Non-pigmented ciliary epithelial cell (primary cell): ENCODE measurements around the gene SCAF8.
A peak's percentile ranks its signal among the peaks of the same experiment; 100 is the strongest.

Experiments used
- DNase-seq: peaks from one replicate; pipeline ENCODE4 v3.0.0-alpha.2; 2010; ENCODE audit warnings: low read depth

Gene SCAF8

GRCh38 chr6:154841109-154841508 is 107.9 kb downstream of the SCAF8 start:
- DNase-seq = no peak

- DNase-seq = no peak
Measured at GRCh38 chr6:154842833-154843232, 109.6 kb downstream of the SCAF8 start.

- no peak for DNase-seq
Measured at GRCh38 chr6:154847318-154847717, 114.1 kb downstream of the SCAF8 start.

DNA sequence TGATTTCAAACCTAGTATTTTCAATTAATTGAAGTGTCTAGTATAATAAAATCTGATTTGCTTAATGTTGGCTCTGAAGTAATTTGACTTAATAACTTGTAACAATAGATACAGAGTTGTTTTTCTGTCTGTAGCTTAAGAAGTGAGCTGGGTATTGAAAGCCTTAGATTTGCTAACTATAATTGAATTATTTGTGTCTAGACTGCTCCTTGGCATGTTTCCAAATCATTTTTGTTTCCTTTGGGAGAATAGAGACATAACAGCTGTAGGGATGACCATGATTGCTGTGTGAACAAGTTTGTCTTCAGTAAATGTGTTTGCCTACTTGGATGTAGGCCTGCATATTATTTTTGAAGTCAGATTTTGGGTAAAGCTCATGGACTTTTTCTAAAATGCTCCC is 115.4 kb downstream of the SCAF8 start:
- DNase-seq = no peak

DNA sequence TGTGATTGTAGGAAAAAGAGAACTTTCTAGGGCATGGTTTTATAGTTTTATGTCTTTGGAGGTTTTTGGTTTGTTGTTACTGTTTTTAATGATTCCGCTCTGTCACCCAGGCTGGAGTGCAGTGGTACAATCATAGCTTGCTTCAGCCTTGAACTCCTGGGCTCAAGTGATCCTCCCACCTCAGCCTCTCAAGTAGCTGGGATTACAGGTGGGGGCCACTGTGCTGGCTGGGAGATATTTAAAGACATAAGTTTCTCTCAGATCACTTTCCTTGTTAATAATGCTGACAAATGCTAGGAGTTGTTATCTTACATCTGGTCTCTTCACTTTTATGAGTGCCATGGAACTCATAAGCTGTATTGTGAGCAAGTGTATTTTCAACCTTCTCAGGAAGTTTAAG is 116.3 kb downstream of the SCAF8 start:
- DNase-seq = no peak

DNA sequence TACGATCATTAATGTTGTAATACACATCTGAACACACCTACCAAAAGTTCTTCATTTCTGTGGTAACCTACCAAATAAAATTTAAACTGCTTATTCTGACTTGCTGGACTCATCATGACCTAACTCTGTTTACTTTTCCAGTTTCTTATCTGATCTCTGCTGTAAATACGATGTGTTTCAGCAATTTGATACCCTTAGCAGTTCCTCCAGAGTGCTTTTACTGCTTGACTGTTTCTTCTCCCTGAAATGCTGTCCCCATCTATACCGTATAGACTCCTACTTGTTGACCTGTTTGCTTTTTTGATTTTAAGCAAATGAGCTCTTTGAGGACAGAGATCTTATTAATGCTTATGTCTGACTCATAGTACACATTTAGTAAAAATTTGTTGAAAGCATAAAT is 119.5 kb downstream of the SCAF8 start:
- peak; percentile 31 for DNase-seq

GRCh38 chr6:154857529-154857928 is 124.3 kb downstream of the SCAF8 start:
- DNase-seq = no peak

DNA sequence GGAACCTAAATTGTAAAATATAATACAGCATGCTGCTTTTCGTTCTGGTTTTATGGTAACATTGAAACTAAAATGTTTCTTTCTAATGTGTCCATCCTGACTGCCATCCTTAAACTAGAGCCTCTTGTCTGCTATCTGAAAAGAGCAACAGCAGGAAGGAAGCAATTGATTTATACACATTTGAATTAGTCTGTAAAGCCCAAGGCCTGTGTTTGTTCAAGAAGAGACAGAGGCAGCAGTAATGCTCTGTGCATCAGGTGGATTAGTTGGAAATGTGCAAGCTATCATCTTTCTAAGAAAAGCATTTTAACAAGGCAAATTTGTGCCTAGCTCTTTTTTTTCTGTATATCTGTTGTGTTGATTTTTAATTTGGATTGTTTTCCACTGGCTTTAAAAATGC is 128.6 kb downstream of the SCAF8 start:
- DNase-seq = no peak

GRCh38 chr6:154862536-154862935 is 129.3 kb downstream of the SCAF8 start:
- no peak for DNase-seq

- no peak for DNase-seq
Measured at GRCh38 chr6:154864066-154864430, 130.8 kb downstream of the SCAF8 start.

DNA sequence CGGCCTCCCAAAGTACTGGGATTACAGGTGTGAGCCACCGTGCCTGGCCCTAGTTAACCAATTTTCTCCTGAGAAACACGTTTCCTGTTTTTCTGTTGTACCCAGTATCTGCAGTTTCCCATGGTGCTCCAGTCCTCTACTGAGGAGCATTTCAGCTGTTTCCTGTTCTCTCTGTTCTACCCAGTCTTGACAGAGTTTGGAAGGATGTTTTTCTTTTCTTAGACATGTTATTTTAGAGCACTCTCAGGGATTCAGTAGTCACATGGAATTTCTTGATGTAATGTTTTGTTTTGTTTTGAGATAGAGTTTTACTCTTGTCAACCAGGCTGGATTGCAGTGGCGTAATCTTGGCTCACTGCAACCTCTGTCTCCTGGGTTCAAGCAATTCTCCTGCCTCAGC is 132.1 kb downstream of the SCAF8 start:
- DNase-seq = peak; percentile 24

GRCh38 chr6:154868143-154868594 is 135.0 kb downstream of the SCAF8 start:
- peak; percentile 43 for DNase-seq

DNA sequence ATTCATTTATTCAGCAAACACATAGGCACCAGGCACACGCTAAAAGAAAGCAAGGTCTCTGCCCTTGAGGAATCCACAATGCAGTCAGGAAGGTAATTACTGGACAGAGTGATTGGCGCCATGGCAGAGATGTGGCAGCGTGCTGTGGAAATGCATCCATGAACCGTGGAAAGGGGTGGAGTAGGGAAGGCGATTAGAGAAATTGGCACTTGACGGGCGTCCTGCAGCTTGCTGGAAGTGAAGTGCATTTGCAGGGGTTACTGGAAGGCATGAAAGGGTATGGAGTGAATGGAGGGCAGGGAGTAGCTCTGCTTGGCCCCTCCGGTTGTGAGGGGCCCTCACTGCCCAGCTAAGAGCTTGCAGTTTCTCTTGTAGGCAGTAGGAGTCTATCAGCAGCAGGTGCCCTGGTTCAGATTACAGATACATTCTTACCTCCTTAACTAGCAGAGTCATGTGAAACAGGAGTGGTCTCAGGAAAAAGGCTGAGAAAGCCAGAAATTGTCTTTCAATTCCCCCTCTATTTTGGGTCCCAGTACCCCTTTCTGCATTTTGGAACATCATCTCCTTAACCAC is 139.4 kb downstream of the SCAF8 start:
- DNase-seq = no peak

GRCh38 chr6:154873546-154873945 is 140.3 kb downstream of the SCAF8 start:
- DNase-seq = no peak

- no peak for DNase-seq
Measured at GRCh38 chr6:154874773-154875592, 141.8 kb downstream of the SCAF8 start.

- no peak for DNase-seq
Measured at GRCh38 chr6:154876486-154877280, 143.5 kb downstream of the SCAF8 start.

DNA sequence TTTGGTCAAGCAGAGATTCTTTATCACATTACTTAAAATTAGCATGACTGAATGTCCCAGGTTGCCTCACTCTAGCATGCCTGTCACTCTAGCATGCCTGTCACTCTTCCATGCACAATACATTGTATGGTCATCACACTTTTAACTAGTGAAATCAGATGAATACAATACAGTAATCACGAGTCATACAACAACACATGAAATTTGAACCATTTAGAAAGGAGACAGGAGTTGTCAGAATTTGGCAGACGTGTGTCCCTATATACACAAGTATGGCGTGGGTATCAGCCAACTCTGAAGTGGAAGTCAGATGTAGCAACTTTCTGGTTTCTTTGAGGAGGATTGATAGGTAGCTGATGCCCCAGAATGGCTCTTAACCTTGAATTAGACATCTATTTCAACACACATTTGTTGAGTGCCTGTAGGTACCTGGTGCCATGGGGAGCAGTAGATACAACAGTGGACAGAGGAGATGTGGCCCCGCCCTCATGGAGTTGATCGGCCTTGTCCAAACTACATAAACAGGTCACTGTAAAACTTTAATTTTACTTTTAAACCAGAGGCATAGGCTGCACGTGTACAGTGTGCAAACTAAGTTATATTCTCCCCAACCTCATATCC is 145.8 kb downstream of the SCAF8 start:
- no peak for DNase-seq

GRCh38 chr6:154882107-154882506 is 148.9 kb downstream of the SCAF8 start:
- DNase-seq = no peak
